AG09319 (cell line): ENCODE measurements around the gene IGF2BP3.

Experiments used
- DNase-seq: peaks from one replicate; pipeline ENCODE4 v3.0.0-alpha.2; 2010; ENCODE audit warnings: low read depth; ENCODE audit errors: extremely low read depth
- CTCF ChIP-seq: IDR thresholded peaks from 2 replicates; pipeline ENCODE4 v1.5.1; 2011; ENCODE audit warnings: low read depth, mild to moderate bottlenecking, inconsistent platforms, low read length, moderate library complexity

IGF2BP3 gene

GRCh38 chr7:23294549-23295400 lies 175.5 kb downstream of the IGF2BP3 start:
- no peak for TF ChIP-seq CTCF
- DNase-seq, result no peak

GRCh38 chr7:23293500-23294073 lies 176.7 kb downstream of the IGF2BP3 start:
- no peak for DNase-seq
- TF ChIP-seq CTCF, result no peak

- no peak for TF ChIP-seq CTCF
- no peak for DNase-seq
Observed at GRCh38 chr7:23292623-23293022, 177.7 kb downstream of the IGF2BP3 start.

GRCh38 chr7:23291957-23292560 lies 178.2 kb downstream of the IGF2BP3 start:
- no peak for DNase-seq
- TF ChIP-seq CTCF, result no peak

GRCh38 chr7:23290993-23291392 lies 179.3 kb downstream of the IGF2BP3 start:
- DNase-seq, result no peak
- no peak for TF ChIP-seq CTCF

GRCh38 chr7:23287612-23288011 lies 182.7 kb downstream of the IGF2BP3 start:
- DNase-seq, result no peak
- no peak for TF ChIP-seq CTCF
